Smooth muscle cell (in vitro differentiated cells): ENCODE measurements around the gene ACSBG1. TPM values are rescaled to one million over a fixed set of nuclear protein-coding genes. Genes with fewer than 3 reads are reported as not detected.

Experiments used
- DNase-seq: peaks from one replicate; lab custom pipeline; 2025; ENCODE audit not compliant: unreplicated experiment; lab: John Stamatoyannopoulos, UW
- H2AFZ ChIP-seq: fragments of 200-600 bp; sonication (generic); 2 replicates; pipeline ENCODE4 v1.6.0; 2016; ENCODE audit warnings: antibody characterized with exemption, low read depth, mild to moderate bottlenecking
- H3F3A ChIP-seq: fragments of 200-600 bp; sonication (generic); 2 replicates; pipeline ENCODE4 v1.6.0; 2017; ENCODE audit warnings: antibody characterized with exemption, low read depth
- H3K27ac ChIP-seq: fragments of 200-600 bp; sonication (generic); 2 replicates; pipeline ENCODE4 v1.5.1; 2016; ENCODE audit warnings: low read depth, mild to moderate bottlenecking
- H3K27me3 ChIP-seq: fragments of 200-600 bp; sonication (generic); 2 replicates; pipeline ENCODE4 v1.6.1; 2016; ENCODE audit warnings: low read depth, mild to moderate bottlenecking
- H3K36me3 ChIP-seq: fragments of 200-600 bp; sonication (generic); 2 replicates; pipeline ENCODE4 v1.5.1; 2016; ENCODE audit warnings: low read depth
- H3K4me1 ChIP-seq: fragments of 200-600 bp; sonication (generic); 2 replicates; pipeline ENCODE4 v1.5.1; 2016; ENCODE audit warnings: low read depth
- H3K4me2 ChIP-seq: fragments of 200-600 bp; sonication (generic); 2 replicates; pipeline ENCODE4 v1.6.0; 2016; ENCODE audit warnings: mild to moderate bottlenecking
- H3K4me3 ChIP-seq: fragments of 200-600 bp; sonication (generic); 2 replicates; pipeline ENCODE4 v1.5.1; 2016; ENCODE audit warnings: mild to moderate bottlenecking
- H3K79me2 ChIP-seq: fragments of 200-600 bp; sonication (generic); 2 replicates; pipeline ENCODE4 v1.6.0; 2016; ENCODE audit warnings: low read depth, mild to moderate bottlenecking
- H3K9ac ChIP-seq: fragments of 200-600 bp; sonication (generic); 2 replicates; pipeline ENCODE4 v1.6.0; 2016; ENCODE audit warnings: low read depth
- H3K9me3 ChIP-seq: fragments of 200-600 bp; sonication (generic); replicated peaks from 2 replicates; pipeline ENCODE4 v1.5.1; 2016; ENCODE audit warnings: low read depth
- H4K20me1 ChIP-seq: fragments of 200-600 bp; sonication (generic); 2 replicates; pipeline ENCODE4 v1.6.0; 2016; ENCODE audit warnings: low read depth
- CTCF ChIP-seq: fragments of 200-600 bp; sonication (generic); IDR thresholded peaks from 2 replicates; pipeline ENCODE4 v1.5.1; 2017; ENCODE audit warnings: borderline replicate concordance, mild to moderate bottlenecking, antibody characterized with exemption; ENCODE audit not compliant: insufficient read depth, poor library complexity, severe bottlenecking
- WGBS: methylation state at CpG from one replicate; pipeline ENCODE4 v1.1.7; 2016; ENCODE audit warnings: low lambda C conversion rate; 5-methylcytosine and 5-hydroxymethylcytosine counted together
- polyA plus RNA-seq: library from polyadenylated mRNA; unstranded; fragments of >200 nt; fragmentation: Nextera tagmentation; extraction: Ambion mirVana; gene quantifications from 2 replicates; pipeline ENCODE4 v1.2.1, GENCODE V29; 2016
- total RNA-seq: library from RNA; depleted of rRNA; stranded (reverse); fragments of >200 nt; gene quantifications from 2 replicates; pipeline ENCODE4 v1.2.3, GENCODE V29; 2014

Gene ACSBG1
- total and polyA plus RNA-seq, 2 experiments from 2014 or later: under 0.01 to 0.22 TPM

- 86% methylated on average over 3 of the region's 3 CpGs for WGBS
- H3K4me2 ChIP-seq: no peak overlapping the region
- H3K4me3 ChIP-seq: no peak overlapping the region
- H4K20me1 ChIP-seq: no peaks in the 10 kb centered on the region
- no peak for DNase-seq
- no peaks in the 10 kb centered on the region for H3K27me3 ChIP-seq
- no peaks in the 10 kb centered on the region for H3K9me3 ChIP-seq
- no peak for TF ChIP-seq CTCF
- no peaks in the 10 kb centered on the region for H3K79me2 ChIP-seq
- H3K9ac ChIP-seq: no peak overlapping the region
- no peaks in the 10 kb centered on the region for H3F3A ChIP-seq
- H3K27ac ChIP-seq: no peak overlapping the region
- no peaks in the 10 kb centered on the region for H3K4me1 ChIP-seq
- H2AFZ ChIP-seq: no peak overlapping the region
- H3K36me3 ChIP-seq: no peaks in the 10 kb centered on the region
Observed at GRCh38 chr15:78256044-78256437, 21.7 kb upstream of the ACSBG1 start.

GRCh38 chr15:78255421-78256043 lies 21.2 kb upstream of the ACSBG1 start:
- H3K27ac ChIP-seq: no peak overlapping the region
- H3K36me3 ChIP-seq: no peaks in the 10 kb centered on the region
- H3K27me3 ChIP-seq: no peaks in the 10 kb centered on the region
- no peak overlapping the region for H3K9ac ChIP-seq
- no peak for DNase-seq
- no peak overlapping the region for H3K4me3 ChIP-seq
- H3K4me2 ChIP-seq: no peak overlapping the region
- TF ChIP-seq CTCF: no peak
- H2AFZ ChIP-seq: no peak overlapping the region
- H3K79me2 ChIP-seq: no peaks in the 10 kb centered on the region
- H4K20me1 ChIP-seq: no peaks in the 10 kb centered on the region
- no peaks in the 10 kb centered on the region for H3K9me3 ChIP-seq
- no peaks in the 10 kb centered on the region for H3K4me1 ChIP-seq
- H3F3A ChIP-seq: no peaks in the 10 kb centered on the region
- WGBS: 93% methylated on average over 1 of the region's 1 CpG

- Histone ChIP-seq H2AFZ (no peak overlapping the region), H3K27me3 (no peaks in the 10 kb centered on the region), H3K4me3 (no peak overlapping the region), H3K4me1 (no peaks in the 10 kb centered on the region), H3K4me2 (no peak overlapping the region), H3K9me3 (no peaks in the 10 kb centered on the region), H3F3A (no peaks in the 10 kb centered on the region), H3K9ac (no peak overlapping the region), H3K27ac (no peak overlapping the region), H4K20me1 (no peaks in the 10 kb centered on the region), H3K36me3 (no peaks in the 10 kb centered on the region), H3K79me2 (no peaks in the 10 kb centered on the region)
- TF ChIP-seq CTCF: no peak
- WGBS: 81% methylated on average over 9 of the region's 9 CpGs
- no peak for DNase-seq
Observed at GRCh38 chr15:78251136-78251535, 16.8 kb upstream of the ACSBG1 start.

GRCh38 chr15:78249131-78249530 lies 14.8 kb upstream of the ACSBG1 start:
- Histone ChIP-seq H4K20me1 (no peaks in the 10 kb centered on the region), H3K9me3 (no peaks in the 10 kb centered on the region), H3K4me1 (no peaks in the 10 kb centered on the region), H3K27ac (no peak overlapping the region), H3K27me3 (no peaks in the 10 kb centered on the region), H3K4me2 (no peak overlapping the region), H3K9ac (no peak overlapping the region), H3F3A (no peaks in the 10 kb centered on the region), H3K4me3 (no peak overlapping the region), H2AFZ (no peak overlapping the region), H3K79me2 (no peaks in the 10 kb centered on the region), H3K36me3 (no peaks in the 10 kb centered on the region)
- no peak for TF ChIP-seq CTCF
- 92% methylated on average over 5 of the region's 5 CpGs for WGBS
- no peak for DNase-seq
